GM23248 (cell line): ENCODE results near the gene THADA.
"Not testable (repeated sequence)": the region's sequence is repeated elsewhere in the genome, so short reads cannot be mapped to it uniquely, and the experiment has no call there.

ENCODE experiments used
- EZH2 ChIP-seq: fragments of 200-600 bp; sonication (generic); IDR thresholded peaks from 2 replicates; pipeline ENCODE4 v1.6.1; 2018; ENCODE audit warnings: antibody characterized with exemption, mild to moderate bottlenecking; ENCODE audit not compliant: insufficient read depth, poor library complexity, severe bottlenecking
- EZH2phosphoT487 ChIP-seq: fragments of 200-600 bp; sonication (generic); IDR thresholded peaks from 2 replicates; pipeline ENCODE4 v1.6.1; 2018; ENCODE audit warnings: antibody characterized with exemption, moderate library complexity, mild to moderate bottlenecking, low read depth; ENCODE audit not compliant: insufficient read depth

GRCh38 chr2:43284347-43284746 is 311.5 kb downstream of the THADA start:
- TF ChIP-seq EZH2phosphoT487, EZH2: not testable (repeated sequence)
